Endometrial microvascular endothelial cells (primary cell): Measurements from ENCODE around the gene SLC12A9. TPM values are rescaled to one million over a fixed set of nuclear protein-coding genes. Genes with fewer than 3 reads are reported as not detected.
"Not testable (repeated sequence)": the region's sequence is repeated elsewhere in the genome, so short reads cannot be mapped to it uniquely, and the experiment has no call there.

Experiments
- in situ Hi-C: cut with HindIII; loops from 2 replicates; pipeline ENCODE4 v1.10.0; 2017; ENCODE audit warnings: low sequenced_read_pairs, low pct_unique_long_range_greater_than_20kb; ENCODE audit errors: inconsistent ontology term
- total RNA-seq: library from RNA; depleted of rRNA; stranded (reverse); fragments of >200 nt; gene quantifications from one replicate; pipeline ENCODE4 v1.2.3, GENCODE V29; 2015; ENCODE audit errors: inconsistent ontology term

Gene SLC12A9
- total RNA-seq, 1 donor from 2014 or later: 40.0 TPM

DNA sequence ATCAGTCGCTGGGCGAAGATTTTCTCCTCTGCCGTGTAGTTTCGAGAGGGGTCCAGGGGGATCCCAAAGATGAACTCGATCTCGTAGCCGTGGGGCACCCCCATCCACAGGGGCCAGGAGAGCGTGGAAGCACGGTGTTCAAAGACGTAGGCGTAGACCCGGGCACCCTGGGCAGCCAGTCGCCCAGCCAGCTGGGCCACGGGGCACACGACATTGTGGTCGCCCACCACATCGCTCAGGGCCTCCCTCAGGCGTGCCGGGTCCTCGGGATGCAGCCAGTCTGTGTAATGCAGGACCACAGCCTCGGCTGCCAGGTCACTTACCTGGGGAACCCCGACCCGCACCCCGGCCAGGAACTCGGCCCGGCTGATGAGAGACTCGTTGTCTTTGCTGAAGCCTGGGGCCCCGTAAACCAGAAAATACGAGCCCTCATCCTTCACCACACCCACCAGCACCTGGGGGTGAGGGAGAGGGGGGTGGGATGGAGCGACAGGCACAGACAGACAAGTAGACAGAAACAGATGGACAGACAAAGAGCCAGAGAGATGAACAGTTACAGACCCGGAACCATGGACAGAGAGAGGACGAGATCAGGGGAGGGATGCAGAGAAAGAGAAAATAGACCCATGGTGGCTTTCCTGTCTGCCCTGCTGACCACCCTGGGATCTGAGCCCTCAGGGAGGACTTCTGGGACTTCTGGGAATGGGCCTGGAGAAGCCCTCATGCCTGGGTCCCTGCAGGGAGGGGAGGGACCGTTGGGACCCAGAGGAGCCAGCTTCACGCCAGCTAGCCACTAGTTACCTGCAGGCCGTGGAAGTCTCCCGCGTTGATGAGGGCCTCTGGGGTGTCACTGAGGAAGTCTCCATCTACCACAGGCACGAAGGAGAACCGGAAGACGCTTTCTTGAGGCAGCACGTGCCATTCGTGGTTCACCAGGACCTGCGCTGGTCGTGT lies 40.1 kb downstream of the SLC12A9 start:
- in situ Hi-C loops: no loop called here

- in situ Hi-C loops: no loop called here
Measured at GRCh38 chr7:100893318-100893895, 40.9 kb downstream of the SLC12A9 start.

DNA sequence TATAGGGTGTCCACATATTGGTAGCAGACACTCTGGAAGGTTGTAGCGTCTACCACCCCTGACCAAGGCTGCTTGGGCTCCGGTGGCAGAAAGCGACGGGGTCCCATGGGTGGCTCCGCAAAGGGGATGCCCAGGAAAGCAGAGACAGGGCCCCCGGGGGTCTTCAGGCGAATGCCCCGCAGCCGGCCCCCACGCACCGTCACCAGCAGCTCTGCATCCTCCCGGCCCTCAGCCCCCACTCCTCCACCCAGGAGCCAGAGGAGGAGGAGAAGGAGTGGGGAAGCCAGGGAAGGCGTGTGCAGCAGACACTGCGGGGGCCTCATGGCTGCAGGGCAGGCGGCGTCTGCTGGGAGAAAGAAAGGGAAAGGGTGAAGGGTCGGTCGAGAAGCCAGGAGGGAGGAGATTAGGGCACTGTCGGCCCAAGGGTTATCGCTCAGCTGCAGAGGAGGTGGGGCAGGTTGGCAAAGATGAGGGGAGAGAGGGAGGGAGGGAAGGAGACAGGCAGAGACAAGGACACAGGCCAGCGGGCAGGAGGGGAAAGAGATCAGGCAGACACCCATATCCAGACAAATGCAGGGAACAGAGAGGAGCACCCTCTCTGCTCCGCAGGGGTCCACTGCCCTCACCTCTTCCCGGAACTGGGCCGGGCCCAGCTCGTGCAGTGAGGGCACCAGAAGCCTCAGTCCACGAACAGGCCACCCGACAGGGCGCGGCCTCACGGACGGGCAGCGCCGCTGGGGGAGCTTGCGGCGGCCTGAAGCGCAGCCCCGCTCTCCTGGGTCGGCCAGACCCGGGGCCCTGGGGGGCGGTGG lies 41.6 kb downstream of the SLC12A9 start:
- in situ Hi-C loops: no loop called here

GRCh38 chr7:100894860-100895700 lies 42.6 kb downstream of the SLC12A9 start:
- in situ Hi-C loops: no loop called here

- in situ Hi-C loops: no loop called here
Measured at GRCh38 chr7:100895701-100895955, 43.1 kb downstream of the SLC12A9 start, which contains the start of gene ACHE. Gene ACHE (minus strand): TSS chr7:100895888. CDS start chr7:100894232, 1,656 bp downstream.

DNA sequence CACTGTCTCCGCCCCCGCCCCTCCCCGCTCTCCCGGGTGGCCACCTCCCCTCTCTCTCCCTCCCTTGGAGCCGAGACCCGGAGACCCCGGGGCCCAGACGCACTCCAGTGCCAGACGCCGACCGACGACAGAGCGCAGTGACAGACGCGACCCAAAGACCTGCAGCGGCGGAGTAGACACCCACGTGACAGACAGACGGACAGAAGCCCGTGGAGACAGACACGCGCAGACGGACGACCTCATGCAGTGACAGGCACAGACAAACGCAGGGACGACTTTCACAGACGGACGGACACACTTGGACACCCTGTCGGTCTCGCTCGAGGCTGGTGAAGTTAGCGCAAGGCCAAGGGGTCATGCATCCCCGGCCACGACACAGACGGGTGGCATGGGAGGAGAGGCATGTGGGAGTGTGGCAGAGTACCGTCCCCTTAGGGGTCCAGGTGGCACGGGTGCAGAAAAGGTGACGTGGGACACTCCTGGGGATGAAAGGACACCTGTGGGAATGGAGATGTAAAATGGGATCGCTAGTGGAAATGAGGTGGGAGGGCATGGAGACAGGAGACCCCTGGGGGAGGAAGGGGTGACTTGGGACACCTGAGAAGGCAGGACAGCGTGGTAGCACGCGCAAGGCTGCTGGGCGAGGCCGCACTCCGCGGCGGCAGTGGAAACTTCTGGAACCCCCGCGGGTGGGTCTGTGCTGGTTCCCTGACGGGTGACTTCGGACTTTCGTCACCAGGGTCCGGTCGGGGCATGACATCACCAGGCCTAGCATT lies 43.6 kb downstream of the SLC12A9 start:
- in situ Hi-C loops: no loop called here

GRCh38 chr7:100896732-100897608 lies 44.5 kb downstream of the SLC12A9 start:
- in situ Hi-C loops: no loop called here

GRCh38 chr7:100897772-100898454 lies 45.4 kb downstream of the SLC12A9 start:
- in situ Hi-C loops: no loop called here

- in situ Hi-C loops: no loop called here
Measured at GRCh38 chr7:100899432-100899831, 46.9 kb downstream of the SLC12A9 start.

DNA sequence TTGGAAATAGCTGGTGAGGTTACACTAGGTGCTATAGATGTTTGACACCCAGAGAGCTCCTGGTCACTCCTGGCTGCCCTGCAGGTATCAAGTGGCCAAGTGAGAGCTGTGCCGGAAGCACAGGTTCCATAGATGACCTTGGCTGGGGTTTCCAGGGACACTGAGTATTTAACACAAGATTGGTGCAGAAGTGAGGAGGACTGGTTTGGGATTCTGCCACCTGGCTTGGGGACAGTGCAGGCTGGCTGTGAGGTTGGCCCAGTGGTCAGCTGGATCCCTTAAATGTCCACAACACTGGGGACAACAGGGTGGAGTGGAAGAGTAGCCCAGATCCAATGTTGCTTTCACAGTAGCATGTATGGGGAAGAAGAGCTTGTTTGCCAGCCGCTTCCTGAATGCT lies 48.5 kb downstream of the SLC12A9 start:
- in situ Hi-C loops: no loop called here

DNA sequence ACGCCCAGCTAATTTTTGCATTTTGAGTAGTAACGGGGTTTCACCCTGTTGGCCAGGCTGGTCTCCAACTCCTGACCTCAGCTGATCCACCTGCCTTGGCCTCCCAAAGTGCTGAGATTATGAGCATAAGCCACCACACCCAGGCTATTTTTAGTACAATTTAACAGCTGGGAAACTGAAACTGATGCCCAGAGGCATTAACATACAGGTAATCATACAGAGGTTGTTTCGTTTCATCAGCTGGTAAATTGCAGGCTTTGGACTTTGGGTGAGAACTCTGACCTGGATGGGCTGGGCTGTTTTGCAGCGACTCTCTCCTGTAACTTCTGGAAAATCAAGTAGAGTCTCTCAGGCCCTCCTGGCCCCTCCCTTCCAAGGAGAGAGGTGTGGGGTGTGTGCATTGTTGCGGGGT lies 49.4 kb downstream of the SLC12A9 start:
- in situ Hi-C loops: no loop called here

DNA sequence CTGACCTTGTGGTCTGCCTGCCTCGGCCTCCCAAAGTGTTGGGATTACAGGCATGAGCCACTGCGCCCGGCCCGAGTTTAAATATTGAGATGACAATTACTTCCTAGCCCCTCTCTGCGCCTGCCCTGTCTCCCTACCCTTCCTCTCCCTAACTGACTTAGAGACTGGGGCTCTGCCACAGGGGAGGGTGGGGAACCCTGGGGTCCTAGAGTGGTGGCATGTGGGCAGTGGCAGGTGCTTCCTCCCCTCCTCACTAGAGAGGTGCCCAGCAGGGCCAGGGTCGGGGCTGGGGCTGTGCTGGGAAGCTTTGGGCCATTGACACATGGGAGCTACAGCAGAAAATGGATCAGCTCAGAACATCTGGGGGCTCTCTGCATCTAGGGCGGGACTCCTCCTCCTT lies 50.1 kb downstream of the SLC12A9 start:
- in situ Hi-C loops: no loop called here

- in situ Hi-C loops: no loop called here
Measured at GRCh38 chr7:100908512-100908911, 56.0 kb downstream of the SLC12A9 start.

GRCh38 chr7:100910443-100910842 lies 57.9 kb downstream of the SLC12A9 start:
- in situ Hi-C loops: not testable (repeated sequence)

GRCh38 chr7:100911484-100911883 lies 59.0 kb downstream of the SLC12A9 start:
- in situ Hi-C loops: no loop called here

DNA sequence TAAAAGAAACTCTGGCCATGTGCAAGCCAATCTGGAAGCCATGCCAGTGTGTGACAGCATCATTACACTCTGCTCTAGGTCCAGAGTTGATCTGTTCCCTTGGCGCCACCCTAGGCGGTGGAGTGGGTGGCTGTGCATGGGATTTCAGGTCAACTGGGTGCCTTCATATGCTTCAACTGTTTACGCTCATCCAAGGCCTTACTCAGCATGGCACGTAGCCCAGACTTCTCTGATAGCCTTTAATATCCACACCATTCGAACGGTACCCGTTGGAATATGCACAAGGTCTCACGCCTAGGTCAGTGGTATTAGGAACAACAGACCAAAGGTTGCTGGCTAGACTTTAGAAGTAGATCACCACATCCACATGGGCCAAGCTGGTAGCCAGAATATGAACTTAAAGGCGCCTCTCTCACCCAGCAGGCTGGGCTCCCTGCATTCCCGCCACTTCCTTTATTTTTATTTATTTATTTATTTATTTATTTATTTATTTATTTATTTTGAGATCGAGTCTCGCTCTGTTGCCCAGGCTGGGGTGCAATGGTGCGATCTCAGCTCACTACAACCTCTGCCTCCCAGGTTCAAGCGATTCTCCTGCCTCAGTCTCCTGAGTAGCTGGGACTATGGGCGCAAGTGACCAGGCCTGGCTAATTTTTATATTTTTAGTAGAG lies 61.8 kb downstream of the SLC12A9 start:
- in situ Hi-C loops: no loop called here
